Measurements from ENCODE around the gene IGSF9.

- TF ChIP-seq CTCF (IDR thresholded peaks at IDR 0.05) (no peak), POLR2AphosphoS5 (IDR thresholded peaks at IDR 0.05) (no peak)
These were observed 29.0 kb upstream of the IGSF9 start for GRCh38 chr1:159974350-159974965.
